ENCODE results near the gene SYNE2.

SYNE2 gene

DNA sequence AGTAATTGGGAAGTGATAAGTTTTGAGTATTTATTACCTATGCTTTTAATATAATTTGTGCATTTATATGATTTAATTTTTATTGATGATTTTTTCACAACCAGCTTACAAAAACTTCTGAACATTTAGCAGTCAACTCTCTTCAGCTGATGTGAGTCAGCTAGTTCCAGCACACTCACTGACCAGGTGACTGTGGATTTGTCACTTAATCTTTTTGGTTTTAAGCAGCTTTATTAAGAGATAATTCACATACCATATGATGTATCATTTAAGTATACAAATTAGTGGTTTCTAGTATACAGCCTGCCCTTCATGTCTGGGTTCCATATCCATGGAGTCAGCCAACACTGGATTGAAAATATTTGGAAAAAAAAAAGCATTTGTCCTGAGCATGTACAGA lies 103.5 kb downstream of the SYNE2 start:
- Histone ChIP-seq H3K4me3 (ENCODE audit: low read depth, low read length) (no peak overlapping the region), H3K4me1 (ENCODE audit: control insufficient read depth, insufficient read depth, low read length, unreplicated experiment) (peaks cover 6% of the 10 kb centered on the region), H3K79me2 (ENCODE audit: control insufficient read depth, insufficient read depth, low read length, unreplicated experiment) (no peaks in the 10 kb centered on the region), H3K36me3 (ENCODE audit: insufficient read depth, low read length) (no peaks in the 10 kb centered on the region), H2AFZ (ENCODE audit: low read length, unreplicated experiment) (no peak overlapping the region), H3K27ac (ENCODE audit: low read depth, low read length) (no peak overlapping the region), H3K27me3 (ENCODE audit: insufficient read depth, low read length) (no peaks in the 10 kb centered on the region)

DNA sequence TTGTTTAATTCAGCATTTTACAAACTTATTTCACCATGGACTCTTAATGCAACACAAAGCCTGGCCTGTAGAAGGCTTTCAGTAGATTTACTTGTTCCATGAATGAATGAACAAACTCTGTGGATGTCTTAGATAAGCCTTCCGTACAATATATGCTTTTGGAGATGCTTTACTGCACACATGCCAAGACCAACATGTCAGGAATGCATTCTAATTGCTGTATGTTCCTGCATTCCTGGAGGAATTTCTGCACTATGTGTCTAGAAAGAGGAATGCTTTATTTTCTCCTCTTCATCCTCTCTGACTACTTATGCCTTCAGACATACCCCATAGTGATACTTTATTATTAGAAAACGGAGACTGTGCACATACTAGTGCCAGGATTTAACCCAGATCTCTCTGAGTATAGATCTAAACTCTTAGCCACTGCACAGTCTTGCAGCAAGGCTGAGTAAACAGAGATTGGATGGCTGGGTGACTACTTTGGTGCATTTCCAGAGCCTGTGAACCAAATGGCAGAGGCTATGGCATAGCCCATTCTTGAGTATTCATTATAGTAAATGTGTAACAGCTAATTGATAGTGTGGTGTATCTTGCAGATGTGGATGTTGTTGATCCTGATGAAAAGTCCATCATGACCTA lies 108.2 kb downstream of the SYNE2 start:
- Histone ChIP-seq H2AFZ (ENCODE audit: low read length, unreplicated experiment) (no peak overlapping the region), H3K27ac (ENCODE audit: low read depth, low read length) (no peak overlapping the region), H3K79me2 (ENCODE audit: control insufficient read depth, insufficient read depth, low read length, unreplicated experiment) (no peaks in the 10 kb centered on the region), H3K36me3 (ENCODE audit: insufficient read depth, low read length) (no peaks in the 10 kb centered on the region), H3K27me3 (ENCODE audit: insufficient read depth, low read length) (no peaks in the 10 kb centered on the region), H3K4me1 (ENCODE audit: control insufficient read depth, insufficient read depth, low read length, unreplicated experiment) (peaks cover 6% of the 10 kb centered on the region), H3K4me3 (ENCODE audit: low read depth, low read length) (no peak overlapping the region)

DNA sequence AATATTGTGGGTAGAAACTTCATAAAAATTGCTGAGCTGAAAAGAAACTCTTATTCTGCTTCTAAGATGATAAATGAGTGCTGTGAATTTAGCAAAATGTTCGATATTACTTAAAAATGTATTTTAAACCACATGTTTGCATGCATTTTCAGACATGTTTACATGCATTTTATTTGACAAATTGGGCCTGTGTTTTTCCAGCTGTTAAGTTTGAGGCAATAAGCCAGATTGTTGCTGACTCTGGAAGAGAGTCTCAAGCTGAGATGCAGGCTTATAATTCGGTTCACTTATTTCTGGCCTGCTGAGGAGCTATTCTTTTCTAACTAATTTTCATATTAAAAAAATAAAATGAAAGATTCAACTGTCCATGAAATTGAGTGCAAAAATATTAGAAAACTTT lies 110.1 kb downstream of the SYNE2 start:
- no peak overlapping the region for H3K27ac ChIP-seq (ENCODE audit: low read depth, low read length)
- H3K4me3 ChIP-seq (ENCODE audit: low read depth, low read length): no peak overlapping the region
- H3K27me3 ChIP-seq (ENCODE audit: insufficient read depth, low read length): no peaks in the 10 kb centered on the region
- no peaks in the 10 kb centered on the region for H3K79me2 ChIP-seq (ENCODE audit: control insufficient read depth, insufficient read depth, low read length, unreplicated experiment)
- H3K36me3 ChIP-seq (ENCODE audit: insufficient read depth, low read length): no peaks in the 10 kb centered on the region
- no peak overlapping the region for H2AFZ ChIP-seq (ENCODE audit: low read length, unreplicated experiment)
- H3K4me1 ChIP-seq (ENCODE audit: control insufficient read depth, insufficient read depth, low read length, unreplicated experiment): peaks cover 6% of the 10 kb centered on the region

DNA sequence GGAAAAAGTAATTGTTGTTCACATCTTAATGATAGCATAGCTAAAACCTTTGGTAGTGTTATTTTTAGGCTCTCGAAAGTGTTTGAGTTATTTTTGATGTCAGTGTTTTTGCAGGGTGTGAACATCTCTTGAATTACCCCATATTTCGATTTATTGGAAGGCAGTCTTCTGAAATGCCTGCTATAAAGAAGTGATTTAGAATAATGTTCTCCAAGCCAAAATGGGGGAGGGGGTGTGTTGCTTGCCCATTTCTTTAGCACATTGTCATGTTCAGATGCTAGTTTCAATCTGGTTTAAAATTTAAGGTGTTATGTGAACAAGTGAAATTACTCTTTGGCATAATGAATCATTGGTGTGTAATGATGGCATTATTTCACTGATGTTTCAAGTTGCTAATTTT lies 110.6 kb downstream of the SYNE2 start:
- Histone ChIP-seq H3K4me1 (ENCODE audit: control insufficient read depth, insufficient read depth, low read length, unreplicated experiment) (peaks cover 6% of the 10 kb centered on the region), H3K27ac (ENCODE audit: low read depth, low read length) (no peak overlapping the region), H3K27me3 (ENCODE audit: insufficient read depth, low read length) (no peaks in the 10 kb centered on the region), H3K79me2 (ENCODE audit: control insufficient read depth, insufficient read depth, low read length, unreplicated experiment) (no peaks in the 10 kb centered on the region), H3K36me3 (ENCODE audit: insufficient read depth, low read length) (no peaks in the 10 kb centered on the region), H2AFZ (ENCODE audit: low read length, unreplicated experiment) (no peak overlapping the region), H3K4me3 (ENCODE audit: low read depth, low read length) (no peak overlapping the region)

DNA sequence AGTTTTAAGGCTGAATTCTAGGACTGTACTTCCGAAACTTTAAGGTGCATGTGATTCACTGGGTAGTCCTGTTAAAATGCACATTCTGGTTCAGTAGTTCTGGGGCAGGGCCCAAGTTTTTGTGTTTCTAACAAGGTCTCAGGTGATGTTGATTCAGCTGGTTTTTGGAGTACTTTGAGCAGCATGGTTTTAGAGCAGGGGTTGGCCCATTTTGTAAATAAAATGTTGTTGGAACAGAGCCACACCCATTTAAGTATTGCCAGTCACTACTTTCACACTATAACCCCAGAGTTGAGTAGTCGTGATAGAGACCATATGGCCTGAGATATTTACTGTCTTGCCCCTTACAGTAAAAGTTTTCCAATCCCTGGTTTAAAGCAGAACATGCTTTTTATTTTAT lies 111.3 kb downstream of the SYNE2 start:
- H2AFZ ChIP-seq (ENCODE audit: low read length, unreplicated experiment): no peak overlapping the region
- H3K27ac ChIP-seq (ENCODE audit: low read depth, low read length): no peak overlapping the region
- no peaks in the 10 kb centered on the region for H3K27me3 ChIP-seq (ENCODE audit: insufficient read depth, low read length)
- H3K4me1 ChIP-seq (ENCODE audit: control insufficient read depth, insufficient read depth, low read length, unreplicated experiment): peaks cover 6% of the 10 kb centered on the region
- no peaks in the 10 kb centered on the region for H3K36me3 ChIP-seq (ENCODE audit: insufficient read depth, low read length)
- no peaks in the 10 kb centered on the region for H3K79me2 ChIP-seq (ENCODE audit: control insufficient read depth, insufficient read depth, low read length, unreplicated experiment)
- H3K4me3 ChIP-seq (ENCODE audit: low read depth, low read length): no peak overlapping the region

DNA sequence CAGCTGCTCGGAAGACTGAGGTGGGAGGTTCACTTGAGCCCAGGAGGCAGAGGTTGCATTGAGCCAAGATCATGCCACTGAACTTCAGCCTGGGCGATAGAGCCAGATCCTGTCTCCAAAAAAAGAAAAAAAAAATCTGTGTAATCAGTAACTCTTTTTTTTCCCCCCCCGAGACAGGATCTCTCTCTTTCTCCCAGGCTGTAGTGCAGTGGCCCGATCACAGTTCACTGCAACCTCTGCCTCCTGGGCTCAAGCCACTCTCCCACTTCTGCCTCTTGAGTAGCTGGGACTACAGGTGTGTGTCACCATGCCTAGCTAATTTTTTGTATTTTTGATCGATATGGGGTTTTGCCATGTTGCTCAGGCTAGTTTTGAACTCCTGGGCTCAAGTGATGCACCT lies 113.6 kb downstream of the SYNE2 start:
- H3K4me1 ChIP-seq (ENCODE audit: control insufficient read depth, insufficient read depth, low read length, unreplicated experiment): no peaks in the 10 kb centered on the region
- no peak overlapping the region for H3K27ac ChIP-seq (ENCODE audit: low read depth, low read length)
- no peak overlapping the region for H3K4me3 ChIP-seq (ENCODE audit: low read depth, low read length)
- H3K79me2 ChIP-seq (ENCODE audit: control insufficient read depth, insufficient read depth, low read length, unreplicated experiment): no peaks in the 10 kb centered on the region
- no peak overlapping the region for H2AFZ ChIP-seq (ENCODE audit: low read length, unreplicated experiment)
- no peaks in the 10 kb centered on the region for H3K36me3 ChIP-seq (ENCODE audit: insufficient read depth, low read length)
- H3K27me3 ChIP-seq (ENCODE audit: insufficient read depth, low read length): no peaks in the 10 kb centered on the region

DNA sequence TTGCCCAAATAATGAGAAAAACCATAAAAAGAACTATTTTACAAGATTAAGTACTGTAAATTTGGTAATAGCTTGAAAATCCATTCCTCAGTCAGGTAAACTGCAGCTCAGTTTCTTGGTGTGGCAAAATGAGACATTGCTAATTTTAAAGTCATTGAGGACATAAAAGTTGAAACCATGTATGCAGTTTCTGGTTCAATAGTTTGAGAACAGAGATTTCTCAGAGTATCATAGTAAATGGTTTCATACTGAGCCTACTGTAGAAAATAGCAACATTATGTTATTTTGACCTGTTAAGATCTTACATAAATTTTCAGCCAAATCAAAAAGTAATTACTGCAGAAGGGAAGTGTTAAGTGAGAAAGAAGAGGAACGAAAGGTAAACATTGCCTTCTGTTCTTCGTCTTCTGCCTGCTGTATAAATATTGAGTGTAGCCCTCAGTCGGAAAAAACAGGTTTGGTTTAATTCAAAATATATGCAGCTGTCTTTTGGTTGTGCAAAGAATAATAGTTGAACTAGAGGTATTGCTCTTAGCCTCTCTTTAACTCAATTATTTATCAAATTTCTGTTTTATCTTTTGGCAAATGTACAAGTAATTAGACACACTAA lies 119.6 kb downstream of the SYNE2 start:
- Histone ChIP-seq H2AFZ (ENCODE audit: low read length, unreplicated experiment) (no peak overlapping the region), H3K27ac (ENCODE audit: low read depth, low read length) (no peak overlapping the region), H3K4me3 (ENCODE audit: low read depth, low read length) (no peak overlapping the region), H3K4me1 (ENCODE audit: control insufficient read depth, insufficient read depth, low read length, unreplicated experiment) (no peaks in the 10 kb centered on the region), H3K27me3 (ENCODE audit: insufficient read depth, low read length) (no peaks in the 10 kb centered on the region), H3K36me3 (ENCODE audit: insufficient read depth, low read length) (no peaks in the 10 kb centered on the region), H3K79me2 (ENCODE audit: control insufficient read depth, insufficient read depth, low read length, unreplicated experiment) (no peaks in the 10 kb centered on the region)

DNA sequence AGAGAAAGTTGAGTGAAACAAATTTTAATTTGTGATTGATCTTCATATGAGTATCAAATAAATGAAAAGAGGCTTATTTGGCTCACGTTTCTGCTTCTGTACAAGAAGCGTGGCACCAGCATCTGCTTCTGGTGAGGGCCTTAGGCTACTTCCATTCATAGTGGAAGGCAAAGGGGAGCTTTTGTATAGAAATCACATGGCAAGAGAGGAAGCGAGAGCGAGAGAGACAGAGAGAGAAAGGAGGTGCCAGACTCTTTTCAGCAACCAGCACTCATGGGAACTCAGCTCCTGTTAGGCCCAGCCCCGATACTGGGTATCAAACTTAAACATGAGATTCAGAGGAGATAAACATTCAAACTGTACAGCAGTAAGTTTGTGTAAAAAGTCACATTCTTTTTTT lies 121.4 kb downstream of the SYNE2 start:
- H3K36me3 ChIP-seq (ENCODE audit: insufficient read depth, low read length): no peaks in the 10 kb centered on the region

DNA sequence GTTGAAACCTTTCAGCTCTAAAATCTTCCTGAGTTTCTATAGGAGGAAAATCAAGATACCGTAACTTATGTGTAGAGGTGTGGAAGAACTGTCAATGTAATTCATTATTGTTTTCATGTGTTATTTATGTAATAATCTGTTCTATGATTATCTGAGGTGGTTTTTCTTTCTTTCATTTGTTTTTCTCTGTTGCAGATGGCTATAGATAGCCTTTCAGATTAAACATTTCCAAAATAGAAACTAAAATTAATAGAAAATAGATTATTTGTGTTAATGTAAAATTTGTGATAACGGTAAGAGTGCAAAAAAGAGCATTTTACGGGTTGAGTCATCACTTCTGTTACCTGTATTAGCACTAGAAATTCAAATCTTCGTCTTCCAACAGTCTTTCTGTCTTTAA lies 128.8 kb downstream of the SYNE2 start:
- Histone ChIP-seq H3K4me3 (ENCODE audit: low read depth, low read length) (no peak overlapping the region), H2AFZ (ENCODE audit: low read length, unreplicated experiment) (no peak overlapping the region), H3K79me2 (ENCODE audit: control insufficient read depth, insufficient read depth, low read length, unreplicated experiment) (no peaks in the 10 kb centered on the region), H3K36me3 (ENCODE audit: insufficient read depth, low read length) (no peaks in the 10 kb centered on the region), H3K4me1 (ENCODE audit: control insufficient read depth, insufficient read depth, low read length, unreplicated experiment) (no peaks in the 10 kb centered on the region), H3K27ac (ENCODE audit: low read depth, low read length) (no peak overlapping the region), H3K27me3 (ENCODE audit: insufficient read depth, low read length) (no peaks in the 10 kb centered on the region)

More for the DNA sequence above, 121.4 kb downstream of the SYNE2 start:
- no peak overlapping the region for H3K27ac ChIP-seq (ENCODE audit: low read depth, low read length)
- H2AFZ ChIP-seq (ENCODE audit: low read length, unreplicated experiment): no peak overlapping the region
- no peaks in the 10 kb centered on the region for H3K79me2 ChIP-seq (ENCODE audit: control insufficient read depth, insufficient read depth, low read length, unreplicated experiment)
- H3K4me3 ChIP-seq (ENCODE audit: low read depth, low read length): no peak overlapping the region
- no peaks in the 10 kb centered on the region for H3K27me3 ChIP-seq (ENCODE audit: insufficient read depth, low read length)
- no peaks in the 10 kb centered on the region for H3K4me1 ChIP-seq (ENCODE audit: control insufficient read depth, insufficient read depth, low read length, unreplicated experiment)

DNA sequence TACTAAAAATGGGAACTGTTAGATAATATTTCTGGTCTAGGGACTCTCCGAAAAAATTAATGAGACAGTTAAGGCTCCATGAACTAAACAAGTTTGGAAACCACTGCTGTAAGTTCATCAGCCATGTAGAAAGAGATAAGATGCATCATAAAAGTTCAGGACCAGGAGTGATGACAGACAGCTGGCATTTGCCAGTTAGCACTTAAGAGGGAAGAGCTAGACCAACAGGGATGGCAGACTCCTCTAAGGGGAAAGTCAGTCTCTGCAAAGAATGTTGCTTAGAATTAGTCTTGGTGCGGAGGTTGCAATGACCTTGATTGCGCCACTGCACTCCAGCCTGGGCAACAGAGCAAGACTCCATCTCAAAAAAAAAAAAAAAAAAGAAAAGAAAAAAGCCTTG lies 129.4 kb downstream of the SYNE2 start:
- Histone ChIP-seq H3K4me1 (ENCODE audit: control insufficient read depth, insufficient read depth, low read length, unreplicated experiment) (no peaks in the 10 kb centered on the region), H2AFZ (ENCODE audit: low read length, unreplicated experiment) (no peak overlapping the region)

DNA sequence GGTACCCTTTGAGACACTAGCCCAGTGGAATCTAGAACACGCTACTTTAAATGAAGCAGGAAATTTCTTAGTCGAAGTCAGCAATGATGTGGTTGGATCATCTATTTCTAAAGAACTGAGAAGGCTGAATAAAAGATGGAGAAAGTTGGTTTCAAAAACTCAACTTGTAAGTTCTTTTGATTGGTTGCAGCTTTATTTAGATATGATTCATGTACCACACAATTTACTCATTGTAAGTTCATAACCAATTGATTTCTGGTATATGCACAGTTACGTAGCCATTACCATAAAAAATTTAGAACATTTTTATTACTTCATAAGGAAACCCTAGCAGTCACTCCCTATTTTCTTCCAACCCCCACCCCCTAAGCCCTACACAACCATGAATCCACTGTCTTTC lies 129.8 kb downstream of the SYNE2 start:
- no peak overlapping the region for H2AFZ ChIP-seq (ENCODE audit: low read length, unreplicated experiment)
- H3K27ac ChIP-seq (ENCODE audit: low read depth, low read length): no peak overlapping the region
- H3K36me3 ChIP-seq (ENCODE audit: insufficient read depth, low read length): no peaks in the 10 kb centered on the region
- no peaks in the 10 kb centered on the region for H3K79me2 ChIP-seq (ENCODE audit: control insufficient read depth, insufficient read depth, low read length, unreplicated experiment)
- H3K4me1 ChIP-seq (ENCODE audit: control insufficient read depth, insufficient read depth, low read length, unreplicated experiment): no peaks in the 10 kb centered on the region
- no peaks in the 10 kb centered on the region for H3K27me3 ChIP-seq (ENCODE audit: insufficient read depth, low read length)
- no peak overlapping the region for H3K4me3 ChIP-seq (ENCODE audit: low read depth, low read length)

More for the DNA sequence above, 129.4 kb downstream of the SYNE2 start:
- Histone ChIP-seq H3K36me3 (ENCODE audit: insufficient read depth, low read length) (no peaks in the 10 kb centered on the region), H3K79me2 (ENCODE audit: control insufficient read depth, insufficient read depth, low read length, unreplicated experiment) (no peaks in the 10 kb centered on the region), H3K27ac (ENCODE audit: low read depth, low read length) (no peak overlapping the region), H3K27me3 (ENCODE audit: insufficient read depth, low read length) (no peaks in the 10 kb centered on the region), H3K4me3 (ENCODE audit: low read depth, low read length) (no peak overlapping the region)
